PC-9 (cell line): ENCODE results near the gene C9orf85. TPM values are rescaled to one million over a fixed set of nuclear protein-coding genes. Genes with fewer than 3 reads are reported as not detected.

ENCODE experiments used
- BruUV-seq: library from RNA; stranded (reverse); fragments of 400-500 nt; replicated peaks from 2 replicates; lab custom pipeline; 2021; lab: Mats Ljungman, UMichigan
- CTCF ChIA-PET: fragments of 300-600 bp; sonication (Branson Sonifier 250); formaldehyde crosslinking; loops from one replicate; lab custom pipeline; 2022; ENCODE audit warnings: antibody characterized with exemption; lab: Charles Lee
- POLR2A ChIA-PET: fragments of 300-600 bp; sonication (Branson Sonifier 250); formaldehyde crosslinking; loops from one replicate; lab custom pipeline; 2022; ENCODE audit warnings: antibody characterized with exemption; ENCODE audit not compliant: unreplicated experiment; lab: Charles Lee
- DNase-seq, 2 experiments: peaks; one replicate each; pipeline versions ENCODE4 v3.0.0 to v3.0.0-alpha.2; 2015 to 2022; ENCODE audit warnings: mixed read lengths in 1 of 2
- H2AFZ ChIP-seq: fragments of 200-600 bp; sonication (generic); 2 replicates; pipeline ENCODE4 v1.8.1; 2017; ENCODE audit warnings: antibody characterized with exemption
- H3F3A ChIP-seq: fragments of 200-600 bp; sonication (generic); 2 replicates; pipeline ENCODE4 v1.8.1; 2017; ENCODE audit warnings: antibody characterized with exemption, mild to moderate bottlenecking, low read depth; ENCODE audit not compliant: insufficient read depth
- H3K27ac ChIP-seq: fragments of 200-600 bp; sonication (generic); 2 replicates; pipeline ENCODE4 v1.6.1; 2016; ENCODE audit warnings: mixed run types
- H3K27me3 ChIP-seq: fragments of 200-600 bp; sonication (generic); 2 replicates; pipeline ENCODE4 v1.6.1; 2016; ENCODE audit warnings: low read depth, mixed run types; ENCODE audit not compliant: insufficient read depth
- H3K36me3 ChIP-seq: fragments of 200-600 bp; sonication (generic); 2 replicates; pipeline ENCODE4 v1.6.1; 2016; ENCODE audit warnings: low read depth, mixed run types
- H3K4me1 ChIP-seq: fragments of 200-600 bp; sonication (generic); replicated peaks from 2 replicates; pipeline ENCODE4 v1.6.1; 2016; ENCODE audit warnings: mixed run types; ENCODE audit not compliant: insufficient read depth
- H3K4me2 ChIP-seq: fragments of 200-600 bp; sonication (generic); 2 replicates; pipeline ENCODE4 v1.6.1; 2017; ENCODE audit warnings: mixed run types
- H3K4me3 ChIP-seq: fragments of 200-600 bp; sonication (generic); 2 replicates; pipeline ENCODE4 v1.6.1; 2016; ENCODE audit warnings: mixed run types
- H3K79me2 ChIP-seq: fragments of 200-600 bp; sonication (generic); 2 replicates; pipeline ENCODE4 v1.6.1; 2017; ENCODE audit warnings: low read depth, mixed run types
- H3K9me2 ChIP-seq: fragments of 200-600 bp; sonication (generic); 2 replicates; pipeline ENCODE4 v1.8.1; 2017; ENCODE audit warnings: mild to moderate bottlenecking; ENCODE audit not compliant: insufficient read depth
- H3K9me3 ChIP-seq: fragments of 200-600 bp; sonication (generic); 2 replicates; pipeline ENCODE4 v1.8.1; 2016; ENCODE audit warnings: low read depth; ENCODE audit not compliant: insufficient read depth
- H4K20me1 ChIP-seq: fragments of 200-600 bp; sonication (generic); 2 replicates; pipeline ENCODE4 v1.8.1; 2017; ENCODE audit not compliant: insufficient read depth
- CTCF ChIP-seq: fragments of 200-600 bp; sonication (generic); conservative IDR thresholded peaks from 2 replicates; pipeline ENCODE4 v1.6.1; 2017; ENCODE audit warnings: mixed run types, antibody characterized with exemption, mild to moderate bottlenecking, moderate library complexity
- EZH2 ChIP-seq: fragments of 200-600 bp; sonication (generic); IDR thresholded peaks from 2 replicates; pipeline ENCODE4 v1.8.0; 2017; ENCODE audit warnings: antibody characterized with exemption, low read depth
- intact Hi-C: fragments of 100-400 bp; cut with micrococcal nuclease; formaldehyde crosslinking; loops from one replicate; pipeline ENCODE4 v1.10.0; 2022; ENCODE audit not compliant: unreplicated experiment
- total RNA-seq: library from RNA; stranded (reverse); gene quantifications from 2 replicates; pipeline ENCODE4 v1.2.3, GENCODE V29; 2021

C9orf85 gene
- total RNA-seq, 1 experiment from 2014 or later: 19.0 TPM

- CTCF ChIA-PET: interaction anchor here (0.6 to 1.7 kb wide), 3 partner anchors 12 to 809 kb away, joined by 3 to 20 read pairs (median 6); no protein-coding TSS in a partner anchor
Observed at GRCh38 chr9:72012646-72013045, 101.2 kb downstream of the C9orf85 start.

GRCh38 chr9:72013292-72013760 lies 101.9 kb downstream of the C9orf85 start:
- no peaks in the 10 kb centered on the region for H4K20me1 ChIP-seq
- CTCF ChIA-PET: interaction anchor here (0.6 to 1.7 kb wide), 3 partner anchors 11 to 809 kb away, joined by 3 to 20 read pairs (median 6); no protein-coding TSS in a partner anchor
- H3K4me3 ChIP-seq: no peak overlapping the region
- TF ChIP-seq EZH2 (no peak), CTCF (no peak)
- no peak overlapping the region for H2AFZ ChIP-seq
- H3K27me3 ChIP-seq: no peaks in the 10 kb centered on the region
- 0 out of 2 replicates have a peak overlapping the region, but pooled peaks have one; percentile 11 for H3K4me2 ChIP-seq
- intact Hi-C loops: loop anchor here (5.0 kb wide), 1 partner anchor 101 kb away; the partner anchor contains the start of genes ABHD17B and C9orf85
- DNase-seq: no peak
- no peaks in the 10 kb centered on the region for H3K36me3 ChIP-seq
- H3K79me2 ChIP-seq: no peaks in the 10 kb centered on the region
- H3K9me2 ChIP-seq: no peaks in the 10 kb centered on the region
- no peaks in the 10 kb centered on the region for H3F3A ChIP-seq
- H3K27ac ChIP-seq: no peak overlapping the region
- H3K4me1 ChIP-seq: peaks cover 11% of the 10 kb centered on the region; the same call in 1 of the 2 replicates
- POLR2A ChIA-PET: interaction anchor here (0.6 kb wide), 1 partner anchor 333 kb away, joined by 8 read pairs; no protein-coding TSS in a partner anchor
- H3K9me3 ChIP-seq: no peaks in the 10 kb centered on the region
- BruUV-seq: no TSS peak

More at GRCh38 chr9:72012646-72013045, 101.2 kb downstream of the C9orf85 start:
- Histone ChIP-seq H3K4me3 (no peak overlapping the region), H3K27ac (no peak overlapping the region), H3K27me3 (no peaks in the 10 kb centered on the region), H3K4me1 (peaks cover 11% of the 10 kb centered on the region; the same call in 1 of the 2 replicates), H4K20me1 (no peaks in the 10 kb centered on the region), H3F3A (no peaks in the 10 kb centered on the region), H3K4me2 (no peak overlapping the region), H2AFZ (no peak overlapping the region), H3K9me2 (no peaks in the 10 kb centered on the region), H3K9me3 (no peaks in the 10 kb centered on the region), H3K79me2 (no peaks in the 10 kb centered on the region), H3K36me3 (no peaks in the 10 kb centered on the region)
- POLR2A ChIA-PET: interaction anchor here (0.6 kb wide), 3 partner anchors 262 to 818 kb away, joined by 4 to 8 read pairs (median 5); no protein-coding TSS in a partner anchor
- BruUV-seq: no TSS peak
- DNase-seq: peak; percentile 9 to 64
- intact Hi-C loops: loop anchor here (5.0 kb wide), 1 partner anchor 100 kb away; the partner anchor contains the start of genes ABHD17B and C9orf85
- TF ChIP-seq EZH2: no peak
- no peak for TF ChIP-seq CTCF

GRCh38 chr9:72022841-72023240 lies 111.4 kb downstream of the C9orf85 start:
- no peak for TF ChIP-seq CTCF
- TF ChIP-seq EZH2: no peak
- DNase-seq: peak in 1 of 2 experiments; percentile 70
- Histone ChIP-seq H4K20me1 (no peaks in the 10 kb centered on the region), H2AFZ (no peak overlapping the region), H3K4me1 (no peaks in the 10 kb centered on the region), H3K27me3 (no peaks in the 10 kb centered on the region), H3K27ac (no peak overlapping the region), H3K4me3 (no peak overlapping the region), H3K9me2 (no peaks in the 10 kb centered on the region), H3F3A (no peaks in the 10 kb centered on the region), H3K9me3 (no peaks in the 10 kb centered on the region), H3K36me3 (no peaks in the 10 kb centered on the region), H3K4me2 (no peak overlapping the region), H3K79me2 (no peaks in the 10 kb centered on the region)
- BruUV-seq: no TSS peak
- CTCF ChIA-PET: interaction anchor here (0.6 kb wide), 1 partner anchor 739 kb away, joined by 3 read pairs; no protein-coding TSS in a partner anchor
- intact Hi-C loops: no loop called here
- POLR2A ChIA-PET: no interaction called here

Other genes with a start within 250 kb of the C9orf85 start
- 60.7 and 77.0 TPM in 2 replicates for gene CEMIP2, start 143.1 kb upstream of the C9orf85 start, total RNA-seq
- gene ABHD17B, start 446 bp upstream of the C9orf85 start, total RNA-seq: 21.9 and 22.8 TPM in 2 replicates
- gene C9orf57, start 149.0 kb downstream of the C9orf85 start, total RNA-seq: not detected in 2 replicates
- gene GDA, start 237.8 kb downstream of the C9orf85 start, total RNA-seq: 98.1 and 142 TPM in 2 replicates